Measurements from ENCODE around the gene TCTN2. TPM values are rescaled to one million over a fixed set of nuclear protein-coding genes. Genes with fewer than 3 reads are reported as not detected.

Gene TCTN2
- polyA plus RNA-seq, 3 donors = 0.24 to 1.1 TPM; not detected in 1

DNA sequence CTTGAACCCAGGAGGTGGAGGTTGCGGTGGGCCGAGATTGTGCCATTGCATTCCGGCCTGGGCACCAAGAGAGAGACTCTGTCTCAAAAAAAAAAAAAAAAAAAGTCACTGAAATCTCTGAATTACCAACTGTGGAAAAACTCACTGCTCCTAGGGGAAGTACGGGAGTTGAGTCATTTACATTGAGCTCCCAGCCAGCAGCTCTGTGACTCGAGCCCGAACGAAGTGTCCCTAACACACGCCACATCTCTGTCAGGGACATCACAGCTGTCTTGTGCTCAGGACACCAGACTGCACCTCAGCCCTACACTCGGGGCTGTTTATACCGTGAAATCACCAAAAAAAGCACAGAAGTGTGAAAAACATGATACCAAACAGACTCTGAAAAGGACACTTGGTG lies 62.3 kb downstream of the TCTN2 start:
- Histone ChIP-seq H3K9me3 (replicated peaks in 1 of 2; ENCODE audit: control insufficient read depth in 1 of 2, insufficient read depth in 1 of 2, low read length in 2 of 2) (no peaks in the 10 kb centered on the region), H2AFZ (ENCODE audit: insufficient read depth, low read depth, low read length, poor library complexity, severe bottlenecking) (no peak overlapping the region), H3K27me3 (ENCODE audit: control insufficient read depth in 2 of 2, insufficient read depth in 2 of 2, low read length in 2 of 2) (no peaks in the 10 kb centered on the region), H3K9ac (ENCODE audit: insufficient read depth, low read length, poor library complexity, severe bottlenecking) (no peak overlapping the region), H3K4me1 (ENCODE audit: control insufficient read depth in 1 of 2, insufficient read depth in 2 of 2, low read length in 2 of 2) (peaks cover 10 to 11% of the 10 kb centered on the region in 2 donors), H3K27ac (ENCODE audit: low read depth in 1 of 2, low read length in 2 of 2) (no peak overlapping the region), H3K36me3 (replicated peaks in 1 of 2; ENCODE audit: control insufficient read depth in 1 of 2, insufficient read depth in 2 of 2, low read length in 2 of 2) (peaks cover 64 to 88% of the 10 kb centered on the region in 2 donors), H3K4me3 (replicated peaks in 1 of 3; ENCODE audit: low read depth in 2 of 3, low read length in 3 of 3) (no peak overlapping the region), H4K20me1 (ENCODE audit: insufficient read depth, low read length) (no peaks in the 10 kb centered on the region), H3K79me2 (ENCODE audit: insufficient read depth, low read length) (no peaks in the 10 kb centered on the region), H3K4me2 (replicated peaks; ENCODE audit: extremely low read depth, low read length, poor library complexity, severe bottlenecking) (no peak overlapping the region)
- Mint-ChIP-seq H3K4me1 (peaks cover 12% of the 10 kb centered on the region), H3K27me3 (ENCODE audit: low read depth in 3 of 3) (no peaks in the 10 kb centered on the region), H3K36me3 (peaks cover 75 to 94% of the 10 kb centered on the region in 2 donors), H3K4me3 (no peak overlapping the region), H3K9me3 (peaks cover 0 to 3% (median 0%) of the 10 kb centered on the region in 7 donors), H3K27ac (no peak overlapping the region)
- WGBS (ENCODE audit: insufficient coverage) = 97% methylated on average over 5 of the region's 10 CpGs
- TF ChIP-seq, protein P1, sequence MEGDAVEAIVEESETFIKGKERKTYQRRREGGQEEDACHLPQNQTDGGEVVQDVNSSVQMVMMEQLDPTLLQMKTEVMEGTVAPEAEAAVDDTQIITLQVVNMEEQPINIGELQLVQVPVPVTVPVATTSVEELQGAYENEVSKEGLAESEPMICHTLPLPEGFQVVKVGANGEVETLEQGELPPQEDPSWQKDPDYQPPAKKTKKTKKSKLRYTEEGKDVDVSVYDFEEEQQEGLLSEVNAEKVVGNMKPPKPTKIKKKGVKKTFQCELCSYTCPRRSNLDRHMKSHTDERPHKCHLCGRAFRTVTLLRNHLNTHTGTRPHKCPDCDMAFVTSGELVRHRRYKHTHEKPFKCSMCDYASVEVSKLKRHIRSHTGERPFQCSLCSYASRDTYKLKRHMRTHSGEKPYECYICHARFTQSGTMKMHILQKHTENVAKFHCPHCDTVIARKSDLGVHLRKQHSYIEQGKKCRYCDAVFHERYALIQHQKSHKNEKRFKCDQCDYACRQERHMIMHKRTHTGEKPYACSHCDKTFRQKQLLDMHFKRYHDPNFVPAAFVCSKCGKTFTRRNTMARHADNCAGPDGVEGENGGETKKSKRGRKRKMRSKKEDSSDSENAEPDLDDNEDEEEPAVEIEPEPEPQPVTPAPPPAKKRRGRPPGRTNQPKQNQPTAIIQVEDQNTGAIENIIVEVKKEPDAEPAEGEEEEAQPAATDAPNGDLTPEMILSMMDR (IDR thresholded peaks at IDR 0.05) = no peak
- peak in 1 of 3 donors; percentile 21 for DNase-seq
- intact Hi-C loops (cut with micrococcal nuclease) = no loop called here

DNA sequence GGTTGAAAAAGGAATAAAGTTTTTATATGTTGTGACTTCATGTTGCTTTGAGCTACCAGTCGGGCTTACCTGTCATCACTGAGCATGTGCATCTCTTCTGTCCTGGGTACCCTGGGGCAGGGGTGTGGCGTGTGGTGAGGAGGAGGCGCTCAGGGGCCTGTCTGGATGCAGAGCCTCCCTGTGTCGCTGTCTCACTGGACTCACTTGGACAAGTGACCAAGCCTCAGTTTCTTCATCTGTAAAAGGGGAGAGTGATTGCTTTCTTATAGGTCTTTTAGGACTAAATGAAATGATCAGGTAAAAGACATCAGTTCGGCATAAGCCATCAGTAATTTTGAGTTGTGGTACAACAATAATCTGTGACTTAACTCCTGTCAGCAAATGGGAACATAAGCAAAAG lies 63.4 kb downstream of the TCTN2 start:
- Histone ChIP-seq H3K4me1 (ENCODE audit: control insufficient read depth in 1 of 2, insufficient read depth in 2 of 2, low read length in 2 of 2) (peaks cover 10 to 11% of the 10 kb centered on the region in 2 donors), H4K20me1 (ENCODE audit: insufficient read depth, low read length) (no peaks in the 10 kb centered on the region), H3K36me3 (replicated peaks in 1 of 2; ENCODE audit: control insufficient read depth in 1 of 2, insufficient read depth in 2 of 2, low read length in 2 of 2) (peaks cover 67 to 88% of the 10 kb centered on the region in 2 donors), H3K27me3 (ENCODE audit: control insufficient read depth in 2 of 2, insufficient read depth in 2 of 2, low read length in 2 of 2) (no peaks in the 10 kb centered on the region), H3K4me3 (replicated peaks in 1 of 3; ENCODE audit: low read depth in 2 of 3, low read length in 3 of 3) (no peak overlapping the region), H3K9ac (ENCODE audit: insufficient read depth, low read length, poor library complexity, severe bottlenecking) (no peak overlapping the region), H3K4me2 (replicated peaks; ENCODE audit: extremely low read depth, low read length, poor library complexity, severe bottlenecking) (no peak overlapping the region), H3K9me3 (replicated peaks in 1 of 2; ENCODE audit: control insufficient read depth in 1 of 2, insufficient read depth in 1 of 2, low read length in 2 of 2) (no peaks in the 10 kb centered on the region), H3K27ac (ENCODE audit: low read depth in 1 of 2, low read length in 2 of 2) (no peak overlapping the region), H3K79me2 (ENCODE audit: insufficient read depth, low read length) (no peaks in the 10 kb centered on the region), H2AFZ (ENCODE audit: insufficient read depth, low read depth, low read length, poor library complexity, severe bottlenecking) (no peak overlapping the region)
- H3K27ac Mint-ChIP-seq = no peak overlapping the region
- DNase-seq = no peak
- peaks cover 12% of the 10 kb centered on the region for H3K4me1 Mint-ChIP-seq
- TF ChIP-seq, protein P1 (IDR thresholded peaks at IDR 0.05) = no peak
- no peaks in the 10 kb centered on the region for H3K27me3 Mint-ChIP-seq (ENCODE audit: low read depth in 3 of 3)
- WGBS (ENCODE audit: insufficient coverage) = 75% methylated on average over 4 of the region's 5 CpGs
- peaks cover 75 to 94% of the 10 kb centered on the region in 2 donors for H3K36me3 Mint-ChIP-seq
- intact Hi-C loops (cut with micrococcal nuclease) = no loop called here
- H3K4me3 Mint-ChIP-seq = no peak overlapping the region
- H3K9me3 Mint-ChIP-seq = peaks cover 0 to 3% (median 0%) of the 10 kb centered on the region in 7 donors

Measured in CD14-positive monocyte (primary cell).